Pancreas (tissue), 10 donors: ENCODE results near the gene KIF11. TPM values are rescaled to one million over a fixed set of nuclear protein-coding genes. Genes with fewer than 3 reads are reported as not detected.

Experiments
- ATAC-seq, 4 donors: fragments of 200-7000 bp; cut with Tn5 transposase; one replicate each; pipeline versions ENCODE4 v1.8.0 to v1.9.1; 2020; ENCODE audit warnings: mild to moderate bottlenecking in 4 of 4, moderate library complexity in 4 of 4
- DNase-seq, 6 donors: peaks; one replicate each; pipeline ENCODE4 v3.0.0-alpha.2; 2020
- FAIRE-seq: peaks from 2 replicates; lab custom pipeline; 2012; peaks lifted over from hg19 to GRCh38; lab: Jason Lieb, UNC
- H3K27ac ChIP-seq, 4 donors: fragments of 200-600 bp; sonication (generic); 1 replicate in 3 of 4; 2 replicates in 1 of 4; pipeline versions ENCODE4 v1.5.0 to v1.8.0; 2020
- H3K27me3 ChIP-seq, 4 donors: fragments of 200-600 bp; one replicate each; pipeline ENCODE4 v1.8.0; 2021
- H3K36me3 ChIP-seq, 3 donors: fragments of 200-600 bp; sonication (generic) in 1 of 3; one replicate each; pipeline versions ENCODE4 v1.5.0 to v1.8.0; 2020 to 2021
- H3K4me1 ChIP-seq, 3 donors: fragments of 200-600 bp; one replicate each; pipeline ENCODE4 v1.8.0; 2021
- H3K4me3 ChIP-seq, 4 donors: fragments of 200-600 bp; sonication (generic) in 2 of 4; one replicate each; pipeline versions ENCODE4 v1.5.0 to v1.8.0; 2020 to 2021
- H3K9me3 ChIP-seq, 4 donors: fragments of 200-600 bp; one replicate each; pipeline ENCODE4 v1.8.0; 2021
- WGBS, 2 donors: extraction: QIAGEN DNeasy Blood & Tissue Kit; methylation state at CpG; one replicate each; pipeline ENCODE4 v1.1.7; 2013; 5-methylcytosine and 5-hydroxymethylcytosine counted together
- intact Hi-C, 3 donors: fragments of 100-400 bp; cut with DNase I; formaldehyde crosslinking; loops; one replicate each; pipeline versions ENCODE4 v1.11.1 to v1.14.2; 2022
- polyA plus RNA-seq, 2 donors: library from polyadenylated mRNA; stranded (reverse); fragments of 200-250 nt; gene quantifications; one replicate each; pipeline ENCODE4 v1.2.3, GENCODE V29; 2013
- total RNA-seq, 6 donors: library from RNA; stranded (reverse); fragmentation: NEBNext Ultra II Directional in 4 of 6; extraction: Animal tissue kit (Norgen Biotek cat#: 25700) in 4 of 6; gene quantifications; one replicate each; pipeline versions ENCODE4 v1.2.1 to v1.2.4, GENCODE V29; 2021 to 2023
- TF ChIP-seq, protein P1 (sequence below), 4 donors: fragments of 200-600 bp; sonication (generic) in 3 of 4; IDR thresholded peaks; one replicate each; pipeline versions ENCODE4 v1.5.0 to v1.8.0; 2021; ENCODE audit warnings: antibody characterized with exemption in 4 of 4
- donor health status: healthy with polysubstance abuse.
- donor health status: DM: no; HTN: no; CAD: no; lungs with moderate emphysema.
- donor health status: DM: no; HTN: no; CAD: no.
- donor health status: control.
- donor health status: control.
- donor health status: Bipolar disorder and iron deficiency.
- donor health status: DM: yes; HTN: yes; CAD: no.
- donor health status: DM: no; HTN: no; CAD: no.
- donor health status: DM: no; HTN: no; CAD: no.
- donor health status: DM: yes; HTN: yes; CAD: no.

KIF11 gene
- total and polyA plus RNA-seq, 8 donors = 0.19 to 1.1 (median 0.41) TPM

DNA sequence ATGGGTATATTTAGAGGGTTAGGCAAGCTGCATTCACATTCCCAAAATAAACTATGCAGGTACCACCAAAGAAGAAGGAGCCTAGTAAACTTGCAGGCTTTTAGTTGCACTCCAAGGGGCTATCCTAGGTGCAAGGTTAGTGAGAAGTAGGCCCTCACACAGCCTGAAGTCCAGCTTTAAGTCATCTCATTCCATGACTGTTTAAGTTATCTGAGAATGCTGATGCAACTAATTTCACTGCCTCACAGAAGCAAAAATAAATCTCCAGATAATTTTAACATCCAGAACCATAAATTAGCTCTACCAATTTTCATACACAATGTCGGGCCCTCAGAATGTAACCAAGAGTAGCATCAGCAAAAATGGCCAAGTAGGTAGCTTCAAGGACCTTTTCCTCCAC lies 62.5 kb downstream of the KIF11 start:
- Histone ChIP-seq H3K36me3 (no peaks in the 10 kb centered on the region), H3K27ac (no peak overlapping the region), H3K4me3 (no peak overlapping the region), H3K4me1 (no peaks in the 10 kb centered on the region), H3K27me3 (no peaks in the 10 kb centered on the region), H3K9me3 (no peaks in the 10 kb centered on the region)
- intact Hi-C loops = no loop called here
- FAIRE-seq = no peak
- no peak for DNase-seq
- whole genome bisulfite sequencing, 2 donors = 94 to 99% methylated on average over 1 of the region's 1 CpG
- TF ChIP-seq, protein P1, sequence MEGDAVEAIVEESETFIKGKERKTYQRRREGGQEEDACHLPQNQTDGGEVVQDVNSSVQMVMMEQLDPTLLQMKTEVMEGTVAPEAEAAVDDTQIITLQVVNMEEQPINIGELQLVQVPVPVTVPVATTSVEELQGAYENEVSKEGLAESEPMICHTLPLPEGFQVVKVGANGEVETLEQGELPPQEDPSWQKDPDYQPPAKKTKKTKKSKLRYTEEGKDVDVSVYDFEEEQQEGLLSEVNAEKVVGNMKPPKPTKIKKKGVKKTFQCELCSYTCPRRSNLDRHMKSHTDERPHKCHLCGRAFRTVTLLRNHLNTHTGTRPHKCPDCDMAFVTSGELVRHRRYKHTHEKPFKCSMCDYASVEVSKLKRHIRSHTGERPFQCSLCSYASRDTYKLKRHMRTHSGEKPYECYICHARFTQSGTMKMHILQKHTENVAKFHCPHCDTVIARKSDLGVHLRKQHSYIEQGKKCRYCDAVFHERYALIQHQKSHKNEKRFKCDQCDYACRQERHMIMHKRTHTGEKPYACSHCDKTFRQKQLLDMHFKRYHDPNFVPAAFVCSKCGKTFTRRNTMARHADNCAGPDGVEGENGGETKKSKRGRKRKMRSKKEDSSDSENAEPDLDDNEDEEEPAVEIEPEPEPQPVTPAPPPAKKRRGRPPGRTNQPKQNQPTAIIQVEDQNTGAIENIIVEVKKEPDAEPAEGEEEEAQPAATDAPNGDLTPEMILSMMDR (IDR thresholded peaks at IDR 0.05) = no peak
- no peak for ATAC-seq

DNA sequence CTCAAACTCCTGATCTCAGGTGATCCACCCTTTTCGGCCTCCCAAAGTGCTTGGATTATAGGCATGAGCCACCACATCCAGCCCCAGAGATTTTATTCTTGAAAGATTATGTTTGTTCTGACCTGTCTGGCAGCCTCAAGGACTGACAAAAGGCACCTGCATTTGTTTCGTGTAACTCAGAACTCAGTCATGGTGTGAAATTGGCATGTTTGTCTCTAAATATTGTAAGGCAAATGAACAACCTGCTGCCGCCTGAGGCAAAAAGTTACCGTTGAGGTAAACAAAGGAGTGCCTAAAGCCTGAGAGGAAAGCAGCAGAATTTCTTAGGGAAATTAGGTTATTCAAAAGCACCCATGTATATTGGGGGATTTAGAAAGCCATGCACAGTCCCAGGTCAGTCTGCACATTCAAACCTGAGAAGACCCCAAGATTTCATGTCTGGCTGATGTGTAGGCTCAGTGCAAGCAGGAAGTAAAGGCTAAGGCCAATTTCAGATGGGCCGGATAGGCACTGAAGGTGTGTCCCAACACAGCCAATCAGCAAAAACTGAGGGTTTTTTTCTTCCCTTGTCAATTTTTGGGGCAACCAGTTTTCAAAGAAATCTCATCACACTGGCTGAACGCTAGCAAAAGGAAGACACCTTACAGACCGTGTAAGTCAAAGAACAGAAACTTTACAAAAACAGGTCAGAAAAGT lies 63.5 kb downstream of the KIF11 start:
- Histone ChIP-seq H3K36me3 (no peaks in the 10 kb centered on the region), H3K4me1 (no peaks in the 10 kb centered on the region), H3K27ac (no peak overlapping the region), H3K27me3 (no peaks in the 10 kb centered on the region), H3K4me3 (no peak overlapping the region), H3K9me3 (no peaks in the 10 kb centered on the region)
- FAIRE-seq = no peak
- intact Hi-C loops = no loop called here
- WGBS, 2 donors = 87 to 89% methylated on average over 7 of the region's 7 CpGs
- no peak for DNase-seq
- no peak for ATAC-seq
- TF ChIP-seq, protein P1 (IDR thresholded peaks at IDR 0.05) = no peak

DNA sequence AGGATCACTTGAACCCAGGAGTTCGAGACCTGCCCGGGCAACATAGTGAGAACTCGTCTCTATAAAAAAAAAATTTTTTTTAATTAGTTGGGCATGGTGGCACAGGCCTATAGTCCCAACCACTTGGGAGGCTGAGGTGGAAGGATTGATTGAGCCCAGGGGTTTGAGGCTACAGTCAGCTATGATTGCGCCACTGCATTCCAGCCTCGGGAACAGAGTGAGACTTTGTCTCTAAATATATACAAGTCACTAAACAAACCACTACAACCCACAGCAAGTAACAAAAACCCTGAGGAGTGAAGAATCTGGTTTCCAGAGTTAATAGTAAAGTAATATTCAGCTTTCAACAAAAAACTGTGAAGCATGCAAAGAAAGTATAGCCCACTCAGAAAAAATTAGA lies 64.1 kb downstream of the KIF11 start:
- TF ChIP-seq, protein P1 (IDR thresholded peaks at IDR 0.05) = no peak
- intact Hi-C loops = no loop called here
- H3K4me1 ChIP-seq = no peaks in the 10 kb centered on the region
- FAIRE-seq = no peak
- WGBS, 2 donors = 89 to 93% methylated on average over 5 of the region's 5 CpGs
- no peak for DNase-seq
- H3K36me3 ChIP-seq = no peaks in the 10 kb centered on the region
- H3K4me3 ChIP-seq = no peak overlapping the region
- ATAC-seq = no peak
- H3K9me3 ChIP-seq = no peaks in the 10 kb centered on the region
- no peaks in the 10 kb centered on the region for H3K27me3 ChIP-seq
- H3K27ac ChIP-seq = no peak overlapping the region

DNA sequence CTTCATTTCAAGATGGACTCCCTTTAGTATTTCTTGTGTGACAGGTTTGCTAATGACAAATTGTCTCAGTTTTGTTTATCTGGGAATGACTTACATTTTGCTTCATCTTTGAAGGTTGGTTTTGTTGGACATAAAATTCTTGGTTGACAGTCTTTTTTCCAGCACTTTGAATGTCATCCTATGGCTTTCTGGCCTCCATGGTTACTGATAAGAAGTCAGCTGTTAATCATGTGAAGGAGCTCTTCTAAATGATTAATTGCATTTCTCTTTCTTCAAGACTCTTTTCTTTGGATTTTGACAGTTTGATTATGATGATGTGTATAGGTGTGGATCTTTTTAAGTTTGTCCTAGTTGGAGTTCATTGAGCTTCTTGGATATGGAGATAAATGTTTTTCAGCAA lies 69.9 kb downstream of the KIF11 start:
- H3K4me1 ChIP-seq = no peaks in the 10 kb centered on the region
- no peaks in the 10 kb centered on the region for H3K9me3 ChIP-seq
- no peak for FAIRE-seq
- no peaks in the 10 kb centered on the region for H3K27me3 ChIP-seq
- no peak for ATAC-seq
- H3K36me3 ChIP-seq = no peaks in the 10 kb centered on the region
- intact Hi-C loops = no loop called here
- H3K27ac ChIP-seq = no peak overlapping the region
- H3K4me3 ChIP-seq = no peak overlapping the region
- no peak for DNase-seq
- TF ChIP-seq, protein P1 (IDR thresholded peaks at IDR 0.05) = no peak

DNA sequence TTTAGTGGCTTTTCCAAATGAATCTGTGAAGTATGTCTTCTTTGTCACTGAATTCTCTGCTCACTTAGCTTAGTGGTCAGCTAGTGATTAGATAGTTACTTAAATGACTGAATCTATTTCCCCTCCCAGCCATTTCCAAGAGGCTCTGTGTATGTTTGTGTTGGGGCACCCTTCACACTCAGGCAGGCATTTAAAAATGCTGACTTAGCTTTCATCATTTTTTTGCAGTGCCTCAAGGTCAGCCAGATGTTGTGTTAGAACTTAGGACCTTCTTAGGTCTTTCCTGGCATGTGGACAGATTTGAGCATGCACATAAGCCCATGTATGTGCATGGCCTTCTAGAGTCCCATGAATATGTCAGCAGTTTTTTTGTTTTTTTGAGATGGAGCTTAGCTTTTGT lies 71.4 kb downstream of the KIF11 start:
- Histone ChIP-seq H3K4me1 (no peaks in the 10 kb centered on the region), H3K36me3 (no peaks in the 10 kb centered on the region), H3K4me3 (no peak overlapping the region), H3K27me3 (no peaks in the 10 kb centered on the region), H3K9me3 (no peaks in the 10 kb centered on the region), H3K27ac (no peak overlapping the region)
- FAIRE-seq (no peak), ATAC-seq (no peak), DNase-seq (no peak)
- intact Hi-C loops = no loop called here
- TF ChIP-seq, protein P1 (IDR thresholded peaks at IDR 0.05) = no peak
